ENCODE results near the gene COX6A1.
"Not testable (repeated sequence)": the region's sequence is repeated elsewhere in the genome, so short reads cannot be mapped to it uniquely, and the experiment has no call there.

The COX6A1 gene

GRCh38 chr12:120428597-120429229 lies 9.2 kb upstream of the COX6A1 start:
- DNase-seq, result no peak

- no peak for DNase-seq
Measured at GRCh38 chr12:120429368-120429767, 8.5 kb upstream of the COX6A1 start.

DNA sequence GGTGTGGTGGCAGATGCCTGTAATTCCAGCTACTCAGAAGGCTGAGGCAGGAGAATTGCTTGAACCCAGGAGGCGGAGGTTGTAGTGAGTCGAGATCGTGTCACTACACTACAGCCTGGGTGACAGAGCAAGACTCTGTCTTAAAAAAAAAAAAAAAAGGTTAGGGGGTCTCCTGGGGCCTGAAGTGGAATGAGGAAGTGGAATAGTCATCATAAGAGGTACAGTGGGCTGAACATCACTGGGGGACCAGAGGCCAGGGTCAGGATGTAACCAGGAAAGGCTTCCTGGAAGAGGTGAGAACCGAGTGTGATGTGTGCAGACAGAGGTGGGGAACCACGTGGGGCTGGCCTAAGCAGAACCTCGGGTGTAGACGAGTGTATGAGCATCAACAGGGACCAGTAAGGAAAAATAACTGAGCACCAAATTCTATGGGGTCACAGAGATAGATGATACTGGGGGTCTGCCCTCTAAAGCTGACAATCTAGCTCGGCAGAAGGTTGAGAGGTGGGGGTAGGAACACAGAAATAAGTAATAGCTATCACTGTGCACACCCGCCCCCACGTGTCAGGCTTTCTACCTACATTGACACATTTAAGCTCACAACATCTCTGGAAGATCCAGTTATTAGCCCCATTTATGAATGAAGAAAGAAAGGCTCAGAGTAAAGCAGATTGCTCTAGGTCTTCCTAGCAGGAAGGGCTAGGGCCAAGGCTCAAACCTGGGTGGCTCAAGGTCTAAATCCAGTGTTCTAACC lies 5.0 kb upstream of the COX6A1 start:
- no peak for DNase-seq

DNA sequence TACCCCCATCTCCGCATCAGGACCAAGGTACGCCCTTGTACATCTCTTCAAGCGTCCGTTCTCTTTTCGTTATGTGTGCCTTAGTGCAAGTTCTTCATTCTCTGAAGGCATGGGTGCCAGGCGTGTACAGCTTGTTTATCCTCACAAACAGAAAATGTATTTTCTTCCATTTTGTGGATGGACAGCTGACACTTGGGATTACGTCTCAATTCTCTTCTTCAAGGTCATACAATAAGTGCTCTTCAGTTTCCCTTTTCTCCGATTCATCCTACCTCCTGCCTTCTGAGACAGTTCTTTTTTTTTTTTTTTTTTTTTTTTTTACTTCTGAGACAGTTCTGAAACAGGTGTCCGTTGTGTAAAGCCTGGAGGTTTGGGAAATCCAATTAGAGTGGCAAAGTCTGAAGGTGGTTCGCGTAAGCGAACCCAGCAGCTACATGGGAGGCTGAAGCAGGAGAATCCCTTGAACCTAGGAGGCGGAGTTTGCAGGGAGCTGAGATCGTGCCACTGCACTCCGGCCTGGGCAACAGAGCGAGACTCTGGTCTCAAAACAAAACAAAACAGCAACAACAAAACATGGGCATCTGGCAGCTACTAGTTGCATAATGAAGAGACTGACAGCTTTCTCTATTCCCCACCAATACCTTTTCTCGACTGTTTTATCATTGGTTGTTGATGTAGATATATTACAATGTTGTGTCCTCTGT lies 734 bp downstream of the COX6A1 start:
- no peak for DNase-seq

DNA sequence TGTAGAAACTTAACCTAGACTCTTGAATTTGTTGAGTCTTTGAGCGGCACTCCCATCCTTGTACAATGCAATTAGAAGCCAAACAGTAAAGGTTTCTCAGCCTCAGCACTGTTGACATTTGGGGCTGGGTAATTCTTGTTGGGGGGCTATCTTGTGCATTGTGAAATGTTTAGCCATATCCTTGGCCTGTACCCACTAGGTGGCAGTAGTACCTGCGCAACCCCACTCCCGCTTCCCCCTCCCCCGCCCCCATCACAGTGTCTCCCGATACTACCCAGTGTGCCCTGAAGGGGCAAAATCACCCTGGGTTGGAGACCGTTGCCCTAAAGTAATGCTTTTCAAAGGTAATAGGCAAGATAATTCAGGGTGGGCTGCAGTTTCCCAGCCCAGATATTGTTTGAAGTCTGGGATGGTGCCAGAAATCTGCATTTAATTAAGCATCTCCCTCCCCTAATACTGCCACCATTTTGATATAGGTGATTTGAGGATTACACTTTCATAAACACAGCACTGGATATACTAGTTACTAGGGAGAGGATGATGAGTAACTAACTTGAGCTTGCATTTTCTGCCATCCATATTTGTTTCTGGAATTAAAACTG lies 1.8 kb downstream of the COX6A1 start:
- DNase-seq, result peak; percentile 77

DNA sequence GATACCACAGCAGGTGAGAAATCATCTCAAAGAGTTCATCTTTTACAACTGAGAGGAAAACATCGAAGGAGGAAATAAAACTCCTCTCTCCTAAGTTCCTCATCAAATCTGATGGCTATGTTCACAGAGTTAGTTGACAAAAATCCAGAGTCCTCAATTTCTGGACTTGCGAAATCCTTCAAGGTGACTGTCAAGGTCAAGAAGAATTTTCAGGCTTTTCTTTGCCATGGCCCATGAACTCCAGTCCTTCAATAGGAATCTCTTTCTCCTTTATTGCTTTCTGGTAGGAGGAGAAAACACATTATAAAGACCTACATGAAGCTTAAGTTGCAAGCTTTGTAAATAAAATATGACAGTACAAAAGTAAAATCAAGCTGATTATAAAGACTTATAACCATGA lies 6.8 kb downstream of the COX6A1 start:
- no peak for DNase-seq

GRCh38 chr12:120445911-120446843 lies 8.3 kb downstream of the COX6A1 start, which contains the start of the genes GATC and TRIAP1:
Gene GATC (plus strand): TSS chr12:120446444. CDS start chr12:120446481, 37 bp downstream.
Gene TRIAP1 (minus strand): TSS chr12:120446384. CDS start chr12:120446372, 12 bp downstream.
- DNase-seq, result peak; percentile 83

DNA sequence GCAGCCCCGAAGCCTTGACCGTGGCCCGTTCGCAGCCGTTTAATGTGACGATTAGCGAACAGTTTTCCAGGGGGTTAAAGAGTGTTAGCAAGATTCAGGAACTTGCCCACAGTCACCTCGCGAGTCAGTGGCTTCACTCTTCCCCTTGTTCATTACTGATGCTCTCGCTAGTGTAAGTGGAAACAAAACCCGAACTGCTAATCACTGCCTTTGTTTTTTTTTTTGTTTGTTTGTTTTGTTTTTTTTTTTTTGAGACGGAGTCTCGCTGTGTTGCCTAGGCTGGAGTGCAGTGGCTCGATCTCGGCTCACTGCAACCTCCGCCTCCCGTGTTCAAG lies 8.9 kb downstream of the COX6A1 start:
- not testable (repeated sequence) for DNase-seq

- no peak for DNase-seq
Measured at GRCh38 chr12:120447992-120448391, 10.1 kb downstream of the COX6A1 start.

DNA sequence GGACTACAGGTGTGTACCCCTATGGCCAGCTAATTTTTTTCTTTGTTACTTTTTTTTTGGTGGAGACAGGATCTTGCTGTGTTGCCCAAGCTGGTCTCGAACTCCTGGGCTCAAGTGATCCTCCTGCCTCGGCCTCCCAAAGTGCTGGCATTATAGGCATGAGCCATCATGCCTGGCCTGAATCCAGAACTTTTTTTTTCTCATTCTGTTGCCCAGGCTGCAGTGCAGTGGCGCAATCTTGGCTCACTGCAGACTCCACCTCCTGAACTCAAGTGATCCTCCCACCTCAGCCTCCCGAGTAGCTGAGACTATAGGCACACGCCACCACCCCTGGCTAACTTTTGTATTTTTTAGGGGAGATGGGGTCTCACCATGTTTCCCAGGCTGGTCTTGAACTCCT lies 14.6 kb downstream of the COX6A1 start:
- not testable (repeated sequence) for DNase-seq

- DNase-seq, result no peak
Measured at GRCh38 chr12:120453060-120453750, 15.3 kb downstream of the COX6A1 start.

GRCh38 chr12:120453977-120454376 lies 16.1 kb downstream of the COX6A1 start:
- peak; percentile 51 for DNase-seq

DNA sequence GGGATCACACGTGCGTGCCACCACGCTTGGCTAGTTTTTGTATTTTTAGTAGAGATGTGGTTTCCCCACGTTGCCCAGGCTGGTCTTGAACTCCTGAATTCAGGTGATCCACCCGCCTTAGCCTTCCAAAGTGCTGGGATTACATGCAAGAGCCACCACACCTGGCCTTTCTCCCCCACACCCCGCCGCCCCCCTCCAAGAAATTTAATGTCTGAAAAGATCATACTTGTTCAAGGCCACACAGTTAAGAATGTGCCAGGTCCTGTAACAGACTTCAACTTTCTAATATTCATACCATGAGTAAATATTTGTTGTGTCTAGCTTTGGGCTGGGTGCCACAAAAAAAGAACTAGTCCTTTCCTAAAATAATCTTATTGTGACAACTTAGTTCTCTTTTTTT lies 17.4 kb downstream of the COX6A1 start:
- no peak for DNase-seq

DNA sequence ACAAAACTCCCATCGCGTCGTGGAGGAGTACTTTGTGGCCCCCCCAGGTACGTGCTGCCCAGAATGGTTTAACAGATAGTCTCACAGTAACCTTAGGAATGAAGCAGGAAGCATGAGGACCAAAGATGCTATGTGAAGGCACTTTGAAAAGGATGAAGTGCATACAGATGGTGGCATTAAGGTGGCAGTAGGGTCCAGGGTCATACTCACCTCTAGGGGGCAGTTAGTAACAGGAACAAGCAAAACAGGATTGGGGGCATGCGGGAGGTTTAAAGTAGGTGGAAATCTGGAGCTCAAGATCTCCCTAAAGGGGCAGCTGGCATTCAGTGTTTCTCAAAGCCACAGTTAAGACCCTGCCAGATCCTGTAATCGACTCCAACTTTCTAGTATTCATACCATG lies 19.2 kb downstream of the COX6A1 start:
- no peak for DNase-seq

DNA sequence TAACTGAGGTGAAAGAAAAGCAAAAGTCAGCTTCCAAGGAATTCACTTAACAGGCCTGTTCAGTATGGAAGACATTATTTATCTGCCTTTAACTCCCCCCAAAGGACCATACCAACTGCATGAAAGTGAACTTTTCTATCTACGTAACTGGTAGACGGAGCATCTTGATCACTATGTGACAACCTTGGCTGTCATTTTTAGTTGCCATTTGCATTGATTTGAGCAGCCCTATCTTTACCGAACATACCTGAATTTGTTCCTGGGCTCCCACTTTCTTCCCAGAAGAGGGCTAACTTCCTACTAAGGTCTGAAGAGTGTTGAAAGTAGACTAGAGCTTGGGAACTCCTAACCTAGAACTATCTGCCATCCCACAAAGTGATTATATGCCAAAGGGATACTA lies 22.2 kb downstream of the COX6A1 start:
- DNase-seq, result no peak

DNA sequence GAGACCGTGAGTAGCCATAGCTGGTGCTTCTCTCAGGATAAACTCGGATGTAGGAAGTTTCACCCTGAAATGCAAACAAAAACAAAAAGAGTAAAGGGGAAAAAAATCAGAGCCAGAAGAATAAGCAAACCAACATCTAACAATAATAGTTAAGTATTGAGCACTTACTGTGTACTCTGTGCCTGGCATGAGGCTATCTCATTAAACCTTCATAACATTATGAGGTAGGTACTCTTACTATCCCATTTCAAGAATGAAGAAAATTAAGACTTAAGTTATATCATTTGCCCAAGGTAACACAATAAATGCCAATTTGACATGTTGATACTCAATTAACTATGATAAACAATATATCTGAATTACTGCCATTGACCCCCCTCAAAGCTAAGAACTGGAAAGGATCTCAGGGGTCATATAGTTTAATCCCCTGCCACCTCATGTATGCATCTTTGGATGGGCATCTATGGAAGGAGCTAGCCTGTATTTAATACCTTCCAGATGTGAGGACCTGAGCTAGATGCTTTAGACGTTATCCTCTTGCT lies 24.3 kb downstream of the COX6A1 start:
- DNase-seq, result no peak

GRCh38 chr12:120463712-120464111 lies 25.8 kb downstream of the COX6A1 start:
- no peak for DNase-seq

DNA sequence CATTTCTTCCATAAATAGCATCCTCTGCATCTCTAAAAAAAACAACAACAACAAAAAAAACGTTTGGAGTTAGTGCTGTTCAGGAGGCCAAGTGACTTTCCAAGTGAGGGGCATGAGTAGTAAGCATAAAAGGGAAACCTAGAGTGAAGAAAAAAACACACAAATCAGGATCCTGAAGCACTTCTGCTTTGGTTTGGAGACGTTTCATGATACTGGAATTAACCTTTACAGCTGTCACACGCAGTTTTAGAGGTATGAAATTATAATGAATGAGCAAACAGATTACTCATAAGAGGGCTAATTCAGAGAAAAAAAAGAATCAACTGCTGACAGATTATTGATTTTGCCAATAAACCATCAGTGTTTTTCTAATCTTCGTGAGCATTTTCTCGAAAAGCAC lies 27.8 kb downstream of the COX6A1 start:
- no peak for DNase-seq

- DNase-seq, result peak; percentile 47
Measured at GRCh38 chr12:120466560-120467315, 28.8 kb downstream of the COX6A1 start.

GRCh38 chr12:120467439-120467838 lies 29.5 kb downstream of the COX6A1 start:
- DNase-seq, result no peak
